Epidermal melanocyte (primary cell): ENCODE results near the gene FANCM.

Experiments
- DNase-seq: peaks from one replicate; pipeline ENCODE4 v3.0.0; 2011; ENCODE audit warnings: low spot score; ENCODE audit not compliant: insufficient read length

FANCM gene, protein sequence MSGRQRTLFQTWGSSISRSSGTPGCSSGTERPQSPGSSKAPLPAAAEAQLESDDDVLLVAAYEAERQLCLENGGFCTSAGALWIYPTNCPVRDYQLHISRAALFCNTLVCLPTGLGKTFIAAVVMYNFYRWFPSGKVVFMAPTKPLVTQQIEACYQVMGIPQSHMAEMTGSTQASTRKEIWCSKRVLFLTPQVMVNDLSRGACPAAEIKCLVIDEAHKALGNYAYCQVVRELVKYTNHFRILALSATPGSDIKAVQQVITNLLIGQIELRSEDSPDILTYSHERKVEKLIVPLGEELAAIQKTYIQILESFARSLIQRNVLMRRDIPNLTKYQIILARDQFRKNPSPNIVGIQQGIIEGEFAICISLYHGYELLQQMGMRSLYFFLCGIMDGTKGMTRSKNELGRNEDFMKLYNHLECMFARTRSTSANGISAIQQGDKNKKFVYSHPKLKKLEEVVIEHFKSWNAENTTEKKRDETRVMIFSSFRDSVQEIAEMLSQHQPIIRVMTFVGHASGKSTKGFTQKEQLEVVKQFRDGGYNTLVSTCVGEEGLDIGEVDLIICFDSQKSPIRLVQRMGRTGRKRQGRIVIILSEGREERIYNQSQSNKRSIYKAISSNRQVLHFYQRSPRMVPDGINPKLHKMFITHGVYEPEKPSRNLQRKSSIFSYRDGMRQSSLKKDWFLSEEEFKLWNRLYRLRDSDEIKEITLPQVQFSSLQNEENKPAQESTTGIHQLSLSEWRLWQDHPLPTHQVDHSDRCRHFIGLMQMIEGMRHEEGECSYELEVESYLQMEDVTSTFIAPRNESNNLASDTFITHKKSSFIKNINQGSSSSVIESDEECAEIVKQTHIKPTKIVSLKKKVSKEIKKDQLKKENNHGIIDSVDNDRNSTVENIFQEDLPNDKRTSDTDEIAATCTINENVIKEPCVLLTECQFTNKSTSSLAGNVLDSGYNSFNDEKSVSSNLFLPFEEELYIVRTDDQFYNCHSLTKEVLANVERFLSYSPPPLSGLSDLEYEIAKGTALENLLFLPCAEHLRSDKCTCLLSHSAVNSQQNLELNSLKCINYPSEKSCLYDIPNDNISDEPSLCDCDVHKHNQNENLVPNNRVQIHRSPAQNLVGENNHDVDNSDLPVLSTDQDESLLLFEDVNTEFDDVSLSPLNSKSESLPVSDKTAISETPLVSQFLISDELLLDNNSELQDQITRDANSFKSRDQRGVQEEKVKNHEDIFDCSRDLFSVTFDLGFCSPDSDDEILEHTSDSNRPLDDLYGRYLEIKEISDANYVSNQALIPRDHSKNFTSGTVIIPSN (N-terminal part only)

GRCh38 chr14:45135659-45136395 lies at the start of gene FANCM:
TSS of gene FANCM (plus strand) at chr14:45135930. CDS start at chr14:45136032, 102 bp downstream.
- DNase-seq: peak; percentile 88

GRCh38 chr14:45089813-45090212 lies 45.9 kb upstream of the FANCM start:
- DNase-seq: no peak

GRCh38 chr14:45091710-45092109 lies 44.0 kb upstream of the FANCM start:
- DNase-seq: no peak

- DNase-seq: no peak
Measured at GRCh38 chr14:45094275-45094674, 41.5 kb upstream of the FANCM start.

DNA sequence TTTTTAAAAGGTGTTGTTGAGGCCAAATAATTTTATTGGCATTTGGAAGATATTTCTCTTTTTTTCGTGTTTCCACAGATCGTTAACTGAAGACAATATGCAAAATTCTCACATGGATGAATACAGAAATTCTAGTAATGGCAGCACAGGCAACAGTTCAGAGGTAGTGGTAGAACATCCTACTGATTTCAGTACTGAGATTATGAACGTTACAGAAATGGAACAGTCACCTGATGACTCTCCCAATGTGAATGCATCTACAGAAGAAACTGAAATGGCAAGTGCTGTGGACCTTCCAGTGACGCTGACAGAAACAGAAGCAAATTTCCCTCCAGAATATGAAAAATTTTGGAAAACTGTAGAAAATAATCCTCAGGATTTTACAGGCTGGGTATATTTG lies 40.6 kb upstream of the FANCM start:
- DNase-seq: no peak

DNA sequence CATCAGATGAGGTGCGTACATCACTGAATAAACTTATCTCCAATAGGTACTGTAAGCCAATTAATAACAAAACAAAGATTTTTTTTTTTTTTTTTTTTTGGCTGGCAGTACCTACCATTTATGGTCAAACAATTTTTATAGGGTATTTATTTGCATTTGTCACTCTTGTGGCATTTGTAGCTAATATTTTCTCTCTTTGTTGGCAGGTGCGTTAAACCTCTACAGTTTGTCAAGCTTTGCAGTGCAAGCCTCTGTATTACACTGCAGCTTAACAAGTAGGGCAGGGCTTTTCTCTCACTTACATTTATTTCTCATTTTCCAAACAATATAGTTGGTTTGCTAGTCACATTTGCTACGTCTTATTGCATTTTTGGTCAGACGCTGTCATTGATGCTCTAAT lies 39.5 kb upstream of the FANCM start:
- DNase-seq: no peak

DNA sequence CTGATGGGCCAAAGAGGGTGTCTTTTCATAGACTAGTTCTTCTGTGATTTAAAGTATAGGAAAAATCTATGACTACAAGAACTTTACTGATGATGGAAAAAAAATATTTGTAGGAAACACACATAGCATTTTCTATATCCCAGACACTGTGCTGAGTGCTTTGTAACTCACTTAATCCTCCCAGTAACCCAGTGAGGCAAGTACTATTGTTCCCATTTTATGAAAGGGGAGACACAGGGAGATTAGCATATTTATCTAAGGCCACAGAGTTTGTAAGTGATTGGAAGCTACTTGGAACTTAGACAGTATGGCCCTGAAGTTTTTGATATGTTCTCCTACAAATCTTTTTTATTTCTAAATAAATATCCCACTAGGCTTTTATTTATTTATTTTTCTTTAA lies 31.9 kb upstream of the FANCM start:
- DNase-seq: no peak

DNA sequence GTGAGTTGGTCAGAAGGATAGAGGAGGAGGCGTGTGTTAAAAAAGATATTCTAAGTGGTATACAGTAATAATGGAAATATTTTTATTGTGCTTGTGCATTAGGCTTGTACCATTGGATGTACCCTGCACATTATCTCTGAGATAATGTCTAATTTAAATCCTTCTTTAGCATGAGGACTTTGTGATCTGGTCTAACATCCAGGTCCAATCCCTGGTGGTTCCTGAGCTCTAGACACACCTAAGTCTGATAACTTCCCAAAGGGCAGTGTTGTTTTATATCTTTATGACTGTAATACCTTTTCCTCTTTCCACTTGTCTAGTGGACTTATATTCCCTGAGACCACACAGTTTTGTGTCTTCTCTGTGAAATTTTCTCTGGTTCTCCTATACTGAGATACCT lies 31.2 kb upstream of the FANCM start:
- no peak for DNase-seq

- no peak for DNase-seq
Measured at GRCh38 chr14:45112896-45113781, 22.6 kb upstream of the FANCM start.

DNA sequence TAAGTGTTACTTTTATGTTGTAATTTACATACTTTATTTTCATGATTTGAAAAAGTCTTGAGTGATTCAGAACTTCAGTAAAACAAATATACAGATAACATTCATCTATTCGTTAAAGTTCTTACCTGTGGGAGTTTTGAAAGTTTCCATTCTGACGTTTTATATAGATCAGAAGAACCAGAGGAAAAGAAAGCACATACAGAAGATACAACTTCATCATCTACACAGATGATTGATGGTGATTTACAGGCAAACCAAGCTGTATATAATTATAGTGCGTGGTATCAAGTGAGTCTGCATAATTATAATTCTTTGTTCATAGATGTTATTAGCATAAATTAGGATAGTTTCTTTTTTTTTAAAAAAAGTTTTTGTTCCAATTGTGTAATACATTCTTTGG lies 21.4 kb upstream of the FANCM start:
- DNase-seq: no peak

DNA sequence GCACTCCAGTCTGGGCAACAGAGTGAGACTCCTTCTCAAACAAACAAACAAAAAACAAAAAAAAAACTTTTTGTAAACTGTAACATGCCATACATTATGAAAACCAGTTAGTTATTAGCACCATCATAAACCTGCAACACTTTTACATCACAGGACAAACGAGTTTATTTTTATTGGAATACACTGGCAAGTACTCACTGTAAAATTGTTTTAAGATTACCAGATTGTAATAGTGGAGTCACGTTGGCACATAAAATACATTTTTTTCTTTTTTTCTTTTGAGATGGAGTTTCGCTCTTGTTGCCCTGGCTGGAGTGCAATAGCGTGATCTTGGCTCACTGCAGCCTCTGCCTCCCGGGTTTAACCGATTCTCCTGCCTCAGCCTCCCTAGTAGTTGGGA lies 17.1 kb upstream of the FANCM start:
- no peak for DNase-seq

DNA sequence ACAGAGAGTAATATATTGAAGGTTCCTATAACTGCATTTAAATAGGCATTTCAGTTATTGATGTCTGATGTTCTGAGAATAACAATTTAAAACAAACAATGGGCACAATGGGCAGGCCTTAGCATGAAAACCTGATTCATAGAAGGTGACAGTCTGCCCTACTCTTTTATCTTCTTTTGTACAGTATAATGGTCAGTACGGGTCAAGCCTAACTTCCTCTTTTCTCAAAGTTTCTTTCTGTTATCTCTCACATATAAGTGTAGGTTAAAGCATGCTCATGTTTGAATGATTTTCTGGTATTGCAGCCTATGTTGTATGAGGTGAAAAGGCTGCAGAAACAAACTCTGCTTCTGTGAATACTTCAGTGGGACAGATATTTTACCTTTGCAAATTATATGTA lies 15.6 kb upstream of the FANCM start:
- DNase-seq: no peak

DNA sequence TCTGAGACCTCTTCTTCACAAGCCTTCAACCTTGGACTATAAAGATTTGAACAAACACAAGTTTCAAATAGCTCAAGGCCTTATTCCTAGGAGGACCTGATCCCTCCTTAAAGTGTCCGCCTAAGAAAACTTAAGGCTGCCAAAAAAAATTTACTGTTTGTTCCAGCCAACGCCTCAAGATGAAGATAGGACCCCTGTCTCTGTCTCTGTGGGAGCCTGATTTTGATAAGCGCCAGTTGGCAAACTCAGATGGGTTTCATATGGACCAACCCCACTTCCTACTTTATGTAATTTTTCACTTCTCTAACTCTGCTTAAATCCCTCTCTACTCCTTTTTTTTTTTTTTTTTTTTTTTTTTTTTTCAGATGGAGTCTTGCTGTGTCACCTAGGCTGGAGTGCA lies 12.5 kb upstream of the FANCM start:
- DNase-seq: no peak

DNA sequence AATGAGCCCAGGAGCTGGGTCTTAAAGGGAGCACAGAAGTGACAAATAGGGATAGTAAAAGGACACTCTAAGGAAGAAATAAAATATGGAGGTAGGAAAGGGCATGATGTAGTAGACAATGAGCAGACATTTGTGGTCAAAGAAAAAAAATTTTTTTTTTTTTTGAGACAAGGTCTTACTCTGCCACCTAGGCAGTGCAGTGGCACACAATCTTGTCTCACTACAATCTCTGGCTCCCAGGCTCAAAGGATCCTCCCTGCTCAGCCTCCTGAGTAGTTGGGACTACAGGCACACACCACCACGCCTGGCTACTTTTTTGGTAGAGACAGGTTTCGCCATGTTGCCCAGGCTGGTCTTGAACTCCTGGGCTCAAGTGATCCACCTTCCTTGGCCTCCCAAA lies 10.0 kb upstream of the FANCM start:
- no peak for DNase-seq

GRCh38 chr14:45128963-45129629 lies 6.6 kb upstream of the FANCM start:
- DNase-seq: no peak

DNA sequence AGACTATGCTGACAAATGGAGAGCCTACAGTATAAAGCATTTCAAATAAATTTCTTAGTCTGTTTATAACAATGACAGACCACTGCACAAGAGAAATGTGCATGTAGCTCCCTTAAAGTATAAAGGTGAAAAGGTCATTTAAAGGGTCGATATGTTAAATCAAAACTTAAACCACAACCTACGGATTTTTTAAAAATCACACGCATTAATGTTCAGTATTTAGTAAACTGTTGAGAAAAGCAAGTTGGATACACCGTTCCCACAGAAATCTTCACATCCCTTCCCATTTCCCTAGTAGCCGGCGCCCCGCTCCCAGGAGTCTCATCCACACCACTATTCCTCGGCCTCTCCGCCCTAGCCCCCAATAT lies 2.1 kb upstream of the FANCM start:
- no peak for DNase-seq

GRCh38 chr14:45134051-45134958 lies 1.4 kb upstream of the FANCM start, which contains the start of gene FKBP3:
TSS of gene FKBP3 (minus strand) at chr14:45134481. CDS start at chr14:45134456, 25 bp downstream.
- peak; percentile 88 for DNase-seq

DNA sequence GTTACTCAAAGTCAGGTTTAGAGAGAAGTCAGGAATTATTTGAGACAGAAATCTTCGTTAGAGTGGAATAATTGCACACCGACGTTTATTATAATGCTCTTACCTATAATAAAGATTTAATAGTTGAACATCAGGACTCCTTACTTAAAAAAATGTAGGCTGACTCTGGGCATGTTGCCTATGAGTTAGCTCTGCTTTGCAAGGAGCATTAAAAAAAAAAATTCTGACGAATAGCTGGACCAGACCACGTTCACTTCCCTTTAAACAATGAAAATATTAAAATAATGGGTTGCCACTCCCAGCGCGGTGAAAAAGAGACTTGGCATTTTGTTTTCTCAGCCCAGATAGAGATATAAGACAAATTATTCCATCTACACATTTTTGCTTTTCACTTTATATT lies 574 bp upstream of the FANCM start:
- no peak for DNase-seq
